Body of pancreas (tissue), 4 donors: ENCODE data around the gene CDC45. TPM values are rescaled to one million over a fixed set of nuclear protein-coding genes. Genes with fewer than 3 reads are reported as not detected.

ENCODE experiments used
- ATAC-seq: fragments of 150-250 bp; one replicate; pipeline ENCODE4 v1.9.1; 2016
- DNase-seq, 4 donors: peaks; one replicate each; pipeline ENCODE4 v3.0.0-alpha.2; 2019
- H3K27ac ChIP-seq, 4 donors: fragments of 200-600 bp; sonication (generic); 1 replicate in 3 of 4; 2 replicates in 1 of 4; pipeline versions ENCODE4 v1.5.1 to v1.6.1; 2016 to 2019; ENCODE audit warnings: mild to moderate bottlenecking in 1 of 4, mixed read lengths in 1 of 4, moderate library complexity in 1 of 4
- H3K27me3 ChIP-seq, 2 donors: fragments of 200-600 bp; sonication (generic); one replicate each; pipeline ENCODE4 v1.6.0; 2016; ENCODE audit warnings: mild to moderate bottlenecking in 1 of 2
- H3K36me3 ChIP-seq, 2 donors: fragments of 200-600 bp; sonication (generic); replicated peaks in 1 of 2; 2 replicates each; pipeline ENCODE4 v1.5.1; 2016; ENCODE audit warnings: low read depth in 2 of 2; ENCODE audit not compliant: insufficient read depth in 1 of 2
- H3K4me1 ChIP-seq: fragments of 200-600 bp; sonication (generic); one replicate; pipeline ENCODE4 v1.6.0; 2016
- H3K4me3 ChIP-seq, 2 donors: fragments of 200-600 bp; sonication (generic); 1 replicate in 1 of 2; 2 replicates in 1 of 2; pipeline ENCODE4 v1.5.1; 2016 to 2019
- H3K9me3 ChIP-seq, 3 donors: fragments of 200-600 bp; sonication (generic); 1 replicate in 2 of 3; 2 replicates in 1 of 3; pipeline ENCODE4 v1.5.1; 2016
- POLR2A ChIP-seq, 3 donors: fragments of 450-650 bp; IDR thresholded peaks; one replicate each; pipeline ENCODE4 v1.6.1; 2016; ENCODE audit warnings: antibody characterized with exemption in 3 of 3, mild to moderate bottlenecking in 2 of 3
- WGBS, 2 donors: methylation state at CpG; one replicate each; pipeline ENCODE4 v1.1.5; 2017; 5-methylcytosine and 5-hydroxymethylcytosine counted together
- intact Hi-C: fragments of 100-400 bp; cut with DNase I; formaldehyde crosslinking; loops from one replicate; pipeline ENCODE4 v1.15.1; 2023
- total RNA-seq, 2 donors: library from RNA; depleted of rRNA; stranded (reverse); fragments of >200 nt; gene quantifications; one replicate each; pipeline ENCODE4 v1.1.0, GENCODE V29; 2016
- TF ChIP-seq, protein P1 (sequence below), 7 experiments: fragments of 450-650 bp in 4 of 7; fragments of 200-600 bp in 3 of 7; sonication (generic) in 3 of 7; IDR thresholded peaks; one replicate each; pipeline ENCODE4 v1.5.1; 2016 to 2019; ENCODE audit warnings: antibody characterized with exemption in 7 of 7

CDC45 gene
- total RNA-seq, 2 donors from 2014 or later = not detected

DNA sequence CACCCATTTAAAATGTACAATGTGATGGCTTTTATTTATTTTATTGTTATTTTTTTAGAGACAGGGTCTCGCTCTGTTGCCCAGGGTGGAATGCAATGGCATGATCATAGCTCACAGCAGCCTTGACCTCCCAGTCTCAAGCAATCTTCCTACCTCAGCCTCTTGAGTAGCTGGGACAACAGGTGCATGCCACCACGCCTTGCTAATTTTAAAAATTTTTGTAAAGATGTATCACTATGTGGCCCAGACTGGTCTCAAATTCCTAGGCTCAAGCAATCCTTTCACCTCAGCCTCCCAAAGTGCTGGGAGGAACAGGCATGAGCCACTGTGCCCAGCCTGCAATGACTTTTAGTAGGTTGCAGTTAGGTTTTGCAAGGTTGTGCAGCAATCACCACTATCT lies 30.2 kb downstream of the CDC45 start:
- intact Hi-C loops = no loop called here
- WGBS, 2 donors = 91 to 94% methylated on average over 2 of the region's 2 CpGs

DNA sequence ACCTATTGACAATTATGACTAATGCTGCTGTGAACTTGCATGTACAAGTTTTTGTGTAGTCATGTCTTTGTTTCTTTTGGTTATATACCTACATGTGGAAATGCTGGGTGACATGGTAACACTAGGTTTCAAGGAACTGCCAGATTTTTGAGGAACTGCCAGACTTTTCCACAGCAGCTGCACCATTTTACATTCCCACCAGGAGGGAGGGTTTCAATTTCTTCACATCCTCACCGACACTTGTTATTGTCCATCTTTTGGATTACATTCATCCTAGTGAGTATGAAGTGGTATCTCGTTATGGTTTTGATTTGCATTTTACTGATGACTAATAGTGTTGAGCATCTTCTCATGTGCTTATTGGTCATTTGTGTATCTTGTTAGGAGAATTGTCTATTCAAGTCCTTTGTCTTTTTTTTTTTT lies 31.2 kb downstream of the CDC45 start:
- H3K27ac ChIP-seq = no peak overlapping the region

More for the DNA sequence above, 30.2 kb downstream of the CDC45 start:
- Histone ChIP-seq H3K36me3 (no peaks in the 10 kb centered on the region), H3K27me3 (no peaks in the 10 kb centered on the region), H3K4me3 (no peak overlapping the region), H3K27ac (no peak overlapping the region), H3K4me1 (no peaks in the 10 kb centered on the region), H3K9me3 (no peaks in the 10 kb centered on the region)
- TF ChIP-seq POLR2A (IDR thresholded peaks at IDR 0.05) = no peak
- TF ChIP-seq, protein P1, sequence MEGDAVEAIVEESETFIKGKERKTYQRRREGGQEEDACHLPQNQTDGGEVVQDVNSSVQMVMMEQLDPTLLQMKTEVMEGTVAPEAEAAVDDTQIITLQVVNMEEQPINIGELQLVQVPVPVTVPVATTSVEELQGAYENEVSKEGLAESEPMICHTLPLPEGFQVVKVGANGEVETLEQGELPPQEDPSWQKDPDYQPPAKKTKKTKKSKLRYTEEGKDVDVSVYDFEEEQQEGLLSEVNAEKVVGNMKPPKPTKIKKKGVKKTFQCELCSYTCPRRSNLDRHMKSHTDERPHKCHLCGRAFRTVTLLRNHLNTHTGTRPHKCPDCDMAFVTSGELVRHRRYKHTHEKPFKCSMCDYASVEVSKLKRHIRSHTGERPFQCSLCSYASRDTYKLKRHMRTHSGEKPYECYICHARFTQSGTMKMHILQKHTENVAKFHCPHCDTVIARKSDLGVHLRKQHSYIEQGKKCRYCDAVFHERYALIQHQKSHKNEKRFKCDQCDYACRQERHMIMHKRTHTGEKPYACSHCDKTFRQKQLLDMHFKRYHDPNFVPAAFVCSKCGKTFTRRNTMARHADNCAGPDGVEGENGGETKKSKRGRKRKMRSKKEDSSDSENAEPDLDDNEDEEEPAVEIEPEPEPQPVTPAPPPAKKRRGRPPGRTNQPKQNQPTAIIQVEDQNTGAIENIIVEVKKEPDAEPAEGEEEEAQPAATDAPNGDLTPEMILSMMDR (IDR thresholded peaks at IDR 0.05) = no peak
- no peak for ATAC-seq
- DNase-seq = no peak

DNA sequence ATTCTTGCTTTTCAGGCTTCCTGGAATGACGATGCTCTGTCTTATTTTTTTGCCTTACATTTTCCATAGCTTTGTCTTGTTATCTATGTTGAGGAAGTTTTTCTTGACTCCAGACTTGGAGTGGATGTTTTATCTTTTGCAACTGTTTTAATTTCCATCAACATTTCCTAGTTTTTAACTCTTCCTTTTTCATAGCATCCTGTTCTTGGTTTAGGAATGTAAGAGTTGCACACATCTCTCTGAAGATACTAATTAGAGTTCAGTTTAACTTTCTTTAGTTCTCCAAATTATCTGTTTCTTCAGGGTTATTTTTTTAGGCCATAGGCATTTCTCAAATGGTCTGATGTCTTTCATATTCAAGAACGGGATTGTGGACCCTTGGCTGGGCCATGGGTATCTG lies 34.1 kb downstream of the CDC45 start:
- Histone ChIP-seq H3K4me1 (no peaks in the 10 kb centered on the region), H3K4me3 (no peak overlapping the region), H3K36me3 (no peaks in the 10 kb centered on the region), H3K9me3 (no peaks in the 10 kb centered on the region), H3K27ac (no peak overlapping the region), H3K27me3 (no peaks in the 10 kb centered on the region)
- no peak for ATAC-seq
- intact Hi-C loops = no loop called here
- DNase-seq = no peak
- 46 to 68% methylated on average over 2 of the region's 2 CpGs for WGBS, 2 donors
- TF ChIP-seq, protein P1 (IDR thresholded peaks at IDR 0.05) = no peak
- no peak for TF ChIP-seq POLR2A (IDR thresholded peaks at IDR 0.05)

More for the DNA sequence above, 31.2 kb downstream of the CDC45 start:
- Histone ChIP-seq H3K4me1 (no peaks in the 10 kb centered on the region), H3K27me3 (no peaks in the 10 kb centered on the region), H3K9me3 (no peaks in the 10 kb centered on the region), H3K4me3 (no peak overlapping the region), H3K36me3 (no peaks in the 10 kb centered on the region)
- no peak for DNase-seq
- 87 to 95% methylated on average over 2 of the region's 2 CpGs for WGBS, 2 donors
- ATAC-seq = no peak
- intact Hi-C loops = no loop called here
- no peak for TF ChIP-seq POLR2A (IDR thresholded peaks at IDR 0.05)
- TF ChIP-seq, protein P1 (IDR thresholded peaks at IDR 0.05) = no peak

DNA sequence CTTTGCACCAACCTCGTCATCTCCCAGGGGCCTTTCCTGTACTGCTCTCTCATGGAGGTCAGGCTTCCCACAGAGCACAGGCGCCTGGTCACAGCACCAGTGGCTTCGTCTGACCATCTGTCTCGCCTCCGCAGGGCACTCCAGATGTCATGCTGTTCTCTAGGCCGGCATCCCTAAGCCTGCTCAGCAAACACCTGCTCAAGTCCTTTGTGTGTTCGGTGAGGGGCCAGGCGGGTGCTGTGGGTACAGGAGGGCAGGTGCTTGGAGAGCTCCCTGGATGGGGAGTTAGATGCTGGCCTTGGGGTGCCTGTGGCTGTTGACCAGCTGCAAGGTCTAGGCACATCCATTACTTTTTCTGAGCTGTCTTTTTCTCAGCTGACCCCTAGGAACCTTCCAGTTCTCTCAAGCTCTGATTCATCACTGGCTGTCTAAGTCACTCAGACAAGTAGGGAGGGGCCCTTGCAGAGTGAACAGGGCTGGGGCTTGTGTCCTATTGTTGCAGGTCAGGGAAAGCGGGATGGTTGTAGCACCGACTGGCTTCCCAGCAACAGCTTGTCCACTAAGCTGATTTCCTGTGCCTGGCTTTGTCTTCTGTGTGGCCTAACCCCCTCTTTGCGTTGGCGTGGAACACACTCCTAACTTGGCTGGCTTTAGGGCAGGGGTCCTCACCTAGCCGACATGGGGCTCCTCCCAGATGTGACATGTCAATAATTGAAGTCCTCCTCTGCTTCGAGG lies 35.3 kb downstream of the CDC45 start:
- Histone ChIP-seq H3K9me3 (no peaks in the 10 kb centered on the region), H3K4me3 (no peak overlapping the region), H3K4me1 (no peaks in the 10 kb centered on the region), H3K27me3 (no peaks in the 10 kb centered on the region), H3K36me3 (no peaks in the 10 kb centered on the region), H3K27ac (no peak overlapping the region)
- 92 to 97% methylated on average over 13 to 14 of the region's 14 CpGs for WGBS, 2 donors
- no peak for DNase-seq
- intact Hi-C loops = no loop called here
- no peak for ATAC-seq
- TF ChIP-seq, protein P1 (IDR thresholded peaks at IDR 0.05) = no peak
- TF ChIP-seq POLR2A (IDR thresholded peaks at IDR 0.05) = no peak
